Stimulated activated CD8-positive, alpha-beta memory T cell treated with anti-CD3 and anti-CD28 coated beads, Interleukin-15, amount 100 ng/mL, for 1 hour (primary cell): ENCODE measurements around the gene ARSK.
"Not testable (repeated sequence)": the region's sequence is repeated elsewhere in the genome, so short reads cannot be mapped to it uniquely, and the experiment has no call there.

Experiments
- DNase-seq: peaks from one replicate; pipeline ENCODE4 v3.0.0-alpha.2; 2020; ENCODE audit warnings: low read depth

ARSK gene

GRCh38 chr5:95620870-95621838 is 66.3 kb downstream of the ARSK start:
- no peak for DNase-seq

DNA sequence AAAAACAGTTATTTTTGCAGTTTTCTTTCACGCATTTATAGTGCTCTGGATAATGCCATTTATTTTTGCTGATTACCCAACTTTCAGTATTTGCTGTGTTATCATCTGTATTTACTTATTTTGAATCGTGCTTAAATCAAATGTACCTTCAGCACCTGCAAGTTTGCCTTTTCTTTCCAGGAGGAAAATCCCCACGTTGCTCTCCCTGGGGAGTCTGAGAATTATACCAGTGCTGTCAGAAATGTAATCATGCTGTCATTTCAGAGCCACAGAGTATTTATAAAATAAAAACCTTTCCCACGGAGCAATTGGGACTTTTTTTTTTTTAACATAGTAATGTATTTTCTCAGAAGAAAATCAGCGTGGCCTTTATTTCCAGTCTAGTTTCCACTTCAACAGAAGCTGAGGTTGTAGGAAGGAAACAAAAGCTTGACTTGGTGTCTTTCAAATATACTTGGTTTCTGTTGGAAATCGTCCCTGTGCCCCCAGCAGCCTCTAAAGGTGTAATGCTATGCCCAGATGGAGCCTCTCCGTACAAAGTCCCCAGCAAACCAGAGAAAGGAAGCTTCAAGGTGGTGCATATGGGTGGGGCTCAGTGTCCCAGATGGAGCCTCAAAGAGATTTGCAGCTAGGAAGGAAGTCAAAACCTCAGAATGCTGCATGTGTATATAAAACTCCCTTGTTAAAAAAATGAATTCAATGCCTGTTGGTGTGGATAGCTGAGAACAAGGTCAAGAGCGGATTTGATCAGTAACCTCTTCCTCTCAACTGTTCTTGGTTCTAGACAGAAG is 67.1 kb downstream of the ARSK start:
- no peak for DNase-seq

DNA sequence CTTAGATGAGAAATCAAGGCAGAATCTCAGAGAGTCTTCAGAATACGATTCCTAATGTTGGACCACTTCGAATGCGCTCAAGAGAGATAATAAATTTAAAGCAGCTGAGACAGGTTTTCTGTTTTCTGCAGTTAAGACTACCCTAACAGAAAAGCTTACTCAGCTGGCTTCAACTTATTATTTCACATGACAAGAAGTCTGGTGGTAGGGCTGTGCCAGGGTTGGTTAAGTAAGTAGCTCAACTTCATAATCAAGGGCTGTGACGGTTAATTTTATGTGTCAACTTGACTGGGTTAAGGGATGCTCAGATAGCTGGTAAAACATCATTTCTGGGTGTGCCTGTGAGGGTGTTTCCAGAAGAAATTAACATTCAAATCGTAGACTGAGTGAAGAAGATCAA is 68.8 kb downstream of the ARSK start:
- no peak for DNase-seq

GRCh38 chr5:95624368-95624767 is 69.5 kb downstream of the ARSK start:
- no peak for DNase-seq

- no peak for DNase-seq
Measured at GRCh38 chr5:95626701-95627100, 71.8 kb downstream of the ARSK start.

DNA sequence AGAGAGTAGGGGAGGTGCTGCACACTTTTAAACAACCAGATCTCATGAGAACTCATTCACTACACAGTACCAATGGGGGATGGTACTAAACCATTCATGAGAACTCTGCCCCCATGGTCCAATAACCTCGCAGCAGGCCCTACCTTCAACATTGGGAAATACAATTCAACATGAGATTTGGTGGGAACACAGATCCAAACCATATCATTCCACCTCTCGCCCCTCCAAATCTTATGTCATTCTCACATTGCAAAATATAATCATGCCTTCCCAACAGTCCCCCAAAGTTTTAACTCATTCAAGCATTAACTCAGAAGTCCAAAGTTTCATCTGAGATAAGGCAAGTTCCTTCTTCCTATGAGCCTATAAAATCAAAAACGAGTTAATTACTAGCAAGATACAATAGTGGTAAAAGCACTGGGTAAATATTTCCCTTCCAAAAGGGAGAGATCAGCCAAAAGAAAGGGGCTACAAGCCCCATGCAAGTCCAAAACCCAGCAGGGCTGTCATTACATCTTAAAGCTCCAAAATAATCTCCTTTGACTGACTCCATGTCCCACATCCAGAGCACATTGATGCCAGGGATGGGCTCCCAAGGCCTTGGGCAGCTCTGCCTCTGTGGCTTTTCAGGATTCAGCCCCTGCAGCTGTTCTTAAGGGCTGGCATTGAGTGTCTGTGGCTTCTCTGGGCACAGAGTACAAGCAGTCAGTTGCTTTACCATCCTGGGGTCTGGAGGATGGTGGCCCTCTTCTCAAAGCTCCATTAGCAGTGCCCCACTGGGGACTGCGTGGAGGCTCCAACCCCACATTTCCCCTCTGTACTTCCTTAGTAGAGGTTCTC is 73.3 kb downstream of the ARSK start:
- DNase-seq: no peak

DNA sequence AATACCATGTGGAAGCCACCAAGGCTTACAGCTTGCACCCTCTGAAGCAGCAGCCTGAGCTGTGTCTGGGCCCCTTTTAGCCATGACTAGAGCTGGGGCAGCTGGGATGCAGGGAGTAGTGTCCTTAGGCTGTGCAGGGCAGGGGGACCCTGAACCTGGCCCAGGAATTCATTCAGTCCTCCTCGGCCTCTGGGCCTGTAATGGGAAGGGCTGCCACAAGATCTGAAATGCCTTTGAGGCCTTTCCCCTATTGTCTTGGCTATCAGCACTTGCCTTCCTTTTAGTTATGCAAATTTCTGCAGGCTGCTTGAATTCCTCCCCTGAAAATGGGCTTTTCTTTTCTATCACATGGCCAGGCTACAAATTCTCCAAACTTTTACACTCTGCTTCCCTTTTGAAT is 74.0 kb downstream of the ARSK start:
- DNase-seq: no peak

DNA sequence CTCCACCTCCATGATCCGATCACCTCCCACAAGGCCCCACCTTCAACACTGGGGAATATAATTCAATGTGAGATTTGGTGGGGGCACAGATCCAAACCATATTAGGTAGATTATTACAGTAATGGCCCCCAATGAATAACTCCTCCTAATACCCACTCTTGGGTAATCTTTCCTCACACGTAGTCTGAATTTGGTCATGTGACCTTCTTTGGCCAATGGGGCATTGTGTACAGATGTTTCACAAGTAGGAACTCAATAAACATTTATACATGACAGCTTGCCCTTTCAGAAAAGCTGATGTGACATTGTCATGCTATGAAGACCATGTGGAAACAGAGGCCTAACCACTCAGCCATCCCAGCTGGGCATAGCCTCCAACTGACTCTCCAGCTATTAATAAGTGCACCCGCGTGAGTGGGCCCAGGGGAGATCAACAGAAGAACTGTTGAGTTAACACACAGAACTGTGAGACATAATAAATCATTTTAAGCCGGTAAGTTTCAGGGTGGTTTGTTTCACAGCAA is 75.6 kb downstream of the ARSK start:
- no peak for DNase-seq

DNA sequence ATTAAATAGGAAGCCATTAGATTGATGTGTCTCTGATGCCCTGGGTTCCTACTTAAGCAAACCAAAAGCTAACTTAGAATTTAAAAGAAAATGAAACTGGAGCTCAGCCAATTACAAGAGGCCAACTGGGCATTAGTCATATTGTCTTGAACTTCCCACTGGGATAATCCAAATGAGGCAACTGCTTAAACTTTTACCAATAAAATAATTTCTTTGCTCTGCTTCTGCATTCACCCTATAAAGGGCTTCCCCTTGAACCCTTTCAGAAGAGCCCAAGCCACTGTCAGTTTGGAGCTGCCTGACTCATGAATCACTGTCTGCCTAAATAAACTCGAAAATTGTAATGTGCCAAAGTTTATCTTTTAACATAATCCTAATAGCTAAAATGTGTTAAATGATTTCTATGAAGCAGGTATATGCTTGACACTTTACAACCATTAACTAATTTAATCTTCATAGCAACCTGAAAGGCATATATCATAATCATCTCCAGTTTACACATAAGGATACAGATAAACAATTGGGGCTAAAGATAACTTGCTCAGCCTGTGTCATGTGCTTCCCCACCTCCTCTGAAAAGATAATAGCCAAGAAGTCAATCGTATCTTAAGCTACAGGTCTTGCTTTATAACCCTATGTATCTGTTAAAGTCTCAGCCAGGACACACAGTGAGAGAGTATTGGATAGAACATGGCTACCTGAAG is 76.5 kb downstream of the ARSK start:
- DNase-seq: no peak

DNA sequence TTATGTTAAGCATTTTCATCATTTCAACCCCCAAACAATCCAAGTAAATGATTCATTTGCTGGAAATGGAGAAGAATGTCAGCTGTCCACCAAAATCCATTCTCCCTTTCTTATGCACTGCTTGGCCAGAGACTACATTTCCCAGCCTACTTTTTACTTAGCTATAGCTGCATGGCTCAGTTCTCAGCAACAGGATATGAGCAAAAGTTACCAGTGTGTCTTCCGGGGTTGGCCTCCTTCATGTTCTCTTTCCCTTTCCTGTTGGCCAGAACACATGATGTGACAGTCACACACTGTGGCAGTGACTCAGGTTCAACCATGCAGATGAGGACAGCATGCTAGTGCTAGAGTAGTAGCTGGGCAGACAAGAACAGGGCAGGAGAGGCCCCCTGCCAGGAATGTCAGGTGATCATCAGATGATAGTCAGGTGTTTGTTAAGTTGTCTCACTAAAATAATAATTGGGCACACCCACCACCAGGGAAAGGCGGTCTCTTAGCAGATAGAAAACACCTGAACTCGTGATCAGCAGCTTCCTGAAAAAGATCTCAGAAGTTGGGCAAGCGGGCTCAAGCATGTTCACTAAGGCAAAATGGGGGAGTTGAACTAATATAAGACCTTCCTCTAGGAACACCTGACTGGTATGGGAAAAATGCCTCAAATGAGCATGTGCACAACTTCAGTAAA is 77.2 kb downstream of the ARSK start:
- DNase-seq: peak; percentile 29

DNA sequence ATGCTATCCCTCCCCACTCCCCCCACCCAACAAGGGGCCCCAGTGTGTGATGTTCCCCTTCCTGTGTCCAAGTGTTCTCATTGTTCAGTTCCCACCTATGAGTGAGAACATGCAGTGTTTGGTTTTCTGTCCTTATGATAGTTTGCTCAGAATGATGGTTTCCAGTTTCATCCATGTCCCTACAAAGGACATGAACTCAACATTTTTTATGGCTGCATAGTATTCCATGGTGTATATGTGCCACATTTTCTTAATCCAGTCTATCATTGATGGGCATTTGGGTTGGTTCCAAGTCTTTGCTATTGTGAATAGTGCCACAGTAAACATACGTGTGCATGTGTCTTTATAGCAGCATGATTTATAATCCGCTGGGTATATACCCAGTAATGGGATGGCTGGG is 78.0 kb downstream of the ARSK start:
- not testable (repeated sequence) for DNase-seq

DNA sequence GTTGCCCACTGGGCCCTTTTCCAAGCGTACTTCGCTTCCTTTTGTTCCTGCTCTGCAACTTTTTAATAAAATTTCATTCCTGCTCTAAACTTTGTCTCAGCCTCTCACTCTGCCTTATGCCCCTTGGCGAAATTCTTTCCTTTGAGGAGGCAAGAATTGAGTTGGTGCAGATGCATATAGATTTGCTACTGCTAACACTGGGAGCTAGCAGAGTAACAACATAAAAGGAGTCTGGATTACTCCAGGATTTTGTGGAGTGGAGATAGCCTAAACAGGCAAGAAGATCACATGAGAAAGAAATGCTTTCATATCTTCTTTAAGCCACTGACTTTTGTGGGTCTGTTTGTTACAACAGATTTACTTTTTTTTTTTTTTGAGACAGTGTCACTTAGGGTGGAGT is 78.8 kb downstream of the ARSK start:
- DNase-seq: no peak

DNA sequence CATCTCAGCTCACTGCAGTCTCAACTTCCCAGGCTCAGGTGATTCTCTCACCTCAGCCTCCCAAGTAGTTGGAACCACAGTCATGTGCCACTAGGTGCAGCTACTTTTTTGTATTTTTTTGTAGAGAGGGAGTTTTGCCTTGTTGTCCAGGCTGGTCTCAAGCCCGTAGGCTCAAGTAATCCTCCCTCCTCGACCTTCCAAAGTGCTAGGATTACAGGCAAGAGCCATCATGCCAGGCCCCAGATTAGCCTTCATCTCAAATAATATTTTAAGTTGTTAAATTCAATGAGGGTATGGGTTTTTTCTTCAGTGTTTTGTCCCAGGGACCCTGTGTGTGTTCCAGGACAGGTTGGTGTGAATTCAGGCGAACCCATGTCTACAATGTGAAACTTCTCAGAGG is 79.2 kb downstream of the ARSK start:
- DNase-seq: no peak

GRCh38 chr5:95638632-95639031 is 83.7 kb downstream of the ARSK start:
- no peak for DNase-seq

DNA sequence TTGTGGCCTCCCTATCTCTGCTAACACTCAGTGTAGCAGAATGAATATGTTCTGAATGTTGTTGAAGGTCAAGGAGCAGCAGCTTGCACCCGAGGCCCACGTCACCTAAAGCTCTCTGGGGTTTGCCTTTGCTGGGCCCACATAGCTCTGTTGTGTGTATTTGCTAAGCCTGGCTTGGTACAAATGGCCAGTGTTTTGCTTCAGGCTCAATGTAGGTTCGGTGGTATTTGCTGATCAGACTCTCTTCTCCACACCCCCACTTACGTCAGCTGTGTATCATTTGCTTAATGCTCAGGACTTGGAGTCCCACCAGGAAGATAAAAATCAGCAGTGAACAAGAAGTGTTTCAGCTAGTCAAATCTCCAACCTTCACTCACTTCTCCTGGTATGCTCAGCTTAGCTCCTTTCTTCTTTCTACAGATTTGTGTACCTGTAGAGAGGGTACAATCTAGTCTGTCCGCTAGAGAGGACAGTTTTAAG is 86.9 kb downstream of the ARSK start:
- DNase-seq: no peak

GRCh38 chr5:95643152-95643551 is 88.3 kb downstream of the ARSK start:
- no peak for DNase-seq

GRCh38 chr5:95644351-95645042 is 89.6 kb downstream of the ARSK start:
- no peak for DNase-seq

- DNase-seq: not testable (repeated sequence)
Measured at GRCh38 chr5:95646226-95646568, 91.3 kb downstream of the ARSK start.

GRCh38 chr5:95646569-95647431 is 91.9 kb downstream of the ARSK start, which contains the start of gene RFESD:
TSS of gene RFESD (plus strand) at chr5:95646777. CDS start at chr5:95652272, 5,495 bp downstream.
- DNase-seq: peak; percentile 83
